Measurements from ENCODE around the gene OR8K3. TPM values are rescaled to one million over a fixed set of nuclear protein-coding genes. Genes with fewer than 3 reads are reported as not detected.

The OR8K3 gene
- total and polyA plus RNA-seq, 10 of the 15 experiments (the other 5 are each of a cell fraction or from before 2014, with no cell fraction given): not detected

DNA sequence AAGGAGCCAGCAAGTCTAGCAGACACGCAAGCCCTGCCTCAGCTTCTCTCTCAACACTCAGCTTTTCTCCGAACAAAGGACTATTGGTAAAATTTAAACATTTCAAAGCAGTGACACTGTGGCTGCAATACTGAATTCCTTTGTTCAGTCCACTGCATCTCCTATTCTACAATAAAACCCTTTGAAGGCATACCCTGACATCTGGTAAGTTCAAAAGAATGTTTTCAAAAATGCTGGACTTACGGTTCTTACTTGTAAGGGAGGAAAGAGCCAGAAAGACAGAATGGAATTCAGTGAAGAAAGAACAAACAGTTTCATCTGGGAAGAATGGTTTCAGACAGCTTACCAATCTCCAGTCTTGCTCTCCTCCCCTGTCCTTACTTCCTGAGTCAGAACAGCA is 18.2 kb downstream of the OR8K3 start:
- H3K79me2 ChIP-seq (ENCODE audit: control insufficient read depth, insufficient read depth, low read length): no peaks in the 10 kb centered on the region
- TF ChIP-seq CBX5 (IDR thresholded peaks at IDR 0.05; ENCODE audit: low read depth) (no peak), CHD1 (IDR thresholded peaks at IDR 0.05; ENCODE audit: low read depth, low read length) (no peak), MXI1 (IDR thresholded peaks at IDR 0.05; ENCODE audit: low read depth, low read length) (no peak), BACH1 (IDR thresholded peaks at IDR 0.05; ENCODE audit: borderline replicate concordance) (no peak), EP300 (IDR thresholded peaks at IDR 0.05; ENCODE audit: borderline replicate concordance in 1 of 2, control insufficient read depth in 1 of 2, low read depth in 2 of 2, low read length in 2 of 2) (no peak), SIN3A (IDR thresholded peaks at IDR 0.05; ENCODE audit: low read depth, low read length) (no peak), KAT2A (conservative IDR thresholded peaks at IDR 0.05; ENCODE audit: control insufficient read depth, low read depth, low read length) (no peak)
- TF ChIP-seq, protein P1, sequence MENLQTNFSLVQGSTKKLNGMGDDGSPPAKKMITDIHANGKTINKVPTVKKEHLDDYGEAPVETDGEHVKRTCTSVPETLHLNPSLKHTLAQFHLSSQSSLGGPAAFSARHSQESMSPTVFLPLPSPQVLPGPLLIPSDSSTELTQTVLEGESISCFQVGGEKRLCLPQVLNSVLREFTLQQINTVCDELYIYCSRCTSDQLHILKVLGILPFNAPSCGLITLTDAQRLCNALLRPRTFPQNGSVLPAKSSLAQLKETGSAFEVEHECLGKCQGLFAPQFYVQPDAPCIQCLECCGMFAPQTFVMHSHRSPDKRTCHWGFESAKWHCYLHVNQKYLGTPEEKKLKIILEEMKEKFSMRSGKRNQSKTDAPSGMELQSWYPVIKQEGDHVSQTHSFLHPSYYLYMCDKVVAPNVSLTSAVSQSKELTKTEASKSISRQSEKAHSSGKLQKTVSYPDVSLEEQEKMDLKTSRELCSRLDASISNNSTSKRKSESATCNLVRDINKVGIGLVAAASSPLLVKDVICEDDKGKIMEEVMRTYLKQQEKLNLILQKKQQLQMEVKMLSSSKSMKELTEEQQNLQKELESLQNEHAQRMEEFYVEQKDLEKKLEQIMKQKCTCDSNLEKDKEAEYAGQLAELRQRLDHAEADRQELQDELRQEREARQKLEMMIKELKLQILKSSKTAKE (IDR thresholded peaks at IDR 0.05; ENCODE audit: low read depth, poor library complexity, severe bottlenecking): no peak
- WGBS (ENCODE audit: insufficient coverage, insufficient replicate concordance, low lambda C conversion rate, missing lambda C conversion rate): 66% methylated on average over 3 of the region's 3 CpGs
- no peak overlapping the region for H2AFZ ChIP-seq (ENCODE audit: control insufficient read depth, low read depth, low read length)
- no peak for ATAC-seq
- ChIA-PET CTCF (no interaction called here), POLR2A (no interaction called here), SMC1A (ENCODE audit: uncharacterized antibody, unreplicated experiment) (no interaction called here), RAD21 (ENCODE audit: unreplicated experiment) (no interaction called here)
- no peaks in the 10 kb centered on the region for H3K9me3 ChIP-seq (replicated peaks; ENCODE audit: control insufficient read depth, insufficient read depth, low read length)
- BruUV-seq (replicated peaks): no TSS peak
- H3K4me1 ChIP-seq (ENCODE audit: control insufficient read depth, insufficient read depth, low read length): no peaks in the 10 kb centered on the region
- H4K20me1 ChIP-seq (ENCODE audit: control insufficient read depth, insufficient read depth): no peaks in the 10 kb centered on the region
- intact Hi-C loops (cut with micrococcal nuclease; ENCODE audit: unreplicated experiment): no loop called here
- H3K9ac ChIP-seq (ENCODE audit: control insufficient read depth, insufficient read depth, low read length): no peak overlapping the region
- no peak overlapping the region for H3K4me2 ChIP-seq (ENCODE audit: control insufficient read depth, insufficient read depth)
- in situ Hi-C loops (cut with MboI): no loop called here
- no peak overlapping the region for H3K27ac ChIP-seq (ENCODE audit: control insufficient read depth, insufficient read depth)
- DNase-seq (ENCODE audit: low read depth, low spot score): no peak
- no peak overlapping the region for H3K4me3 ChIP-seq
- FAIRE-seq: no peak
- H3K36me3 ChIP-seq (ENCODE audit: control insufficient read depth in 2 of 2, insufficient read depth in 2 of 2, low read length in 1 of 2): no peaks in the 10 kb centered on the region
- H3K27me3 ChIP-seq (replicated peaks in 1 of 2; ENCODE audit: control insufficient read depth in 2 of 2, insufficient read depth in 2 of 2, low read length in 1 of 2): no peaks in the 10 kb centered on the region

Measured in GM12878 (cell line).